HepG2 (cell line): ENCODE results near the gene MYO1G. TPM values are rescaled to one million over a fixed set of nuclear protein-coding genes. Genes with fewer than 3 reads are reported as not detected.

Source experiments
- ATAC-seq: fragments of 200-7000 bp; cut with Tn5 transposase; 3 replicates; pipeline ENCODE4 v1.9.1; 2020; ENCODE audit warnings: mild to moderate bottlenecking, moderate library complexity
- BruUV-seq: library from RNA; stranded (reverse); fragments of 400-500 nt; replicated peaks from 2 replicates; lab custom pipeline; 2021; lab: Mats Ljungman, UMichigan
- CTCF ChIA-PET: fragments of 300-600 bp; formaldehyde crosslinking; extraction: SDS; loops from one replicate; lab custom pipeline; 2021; ENCODE audit warnings: low total read pairs, inconsistent platforms, low intra/inter-chr PET ratio; lab: Yijun Ruan, JAX
- POLR2A ChIA-PET: fragments of 350-600 bp; sonication (Branson Sonifier 250); formaldehyde crosslinking; loops from one replicate; lab custom pipeline; 2020; ENCODE audit warnings: antibody characterized with exemption, inconsistent platforms; lab: Yijun Ruan, JAX
- DNase-seq: peaks from one replicate; pipeline ENCODE4 v3.0.0-alpha.2; 2015; ENCODE audit warnings: low spot score
- FAIRE-seq: peaks from 3 replicates; lab custom pipeline; 2011; peaks lifted over from hg19 to GRCh38; lab: Jason Lieb, UNC
- H2AFZ ChIP-seq: one replicate; pipeline ENCODE4 v1.6.1; 2011; ENCODE audit warnings: low read length, inconsistent platforms
- H3K27ac ChIP-seq: fragments of 300-600 bp; 3 replicates; pipeline ENCODE4 v1.8.0; 2011; ENCODE audit warnings: mixed run types, mild to moderate bottlenecking, mixed read lengths, low read length, inconsistent platforms; ENCODE audit not compliant: insufficient read depth; ENCODE audit errors: extremely low read length
- H3K27me3 ChIP-seq, 2 experiments: fragments of 200-600 bp in 1 of 2; 2 replicates in 1 of 2; 3 replicates in 1 of 2; pipeline versions ENCODE4 v1.6.0 to v1.8.0; 2011; ENCODE audit warnings: low read length in 2 of 2, mild to moderate bottlenecking in 2 of 2, moderate library complexity in 2 of 2, inconsistent platforms in 1 of 2; ENCODE audit not compliant: insufficient read depth in 2 of 2, control insufficient read depth in 1 of 2
- H3K36me3 ChIP-seq, 2 experiments: fragments of 200-600 bp in 1 of 2; replicated peaks in 1 of 2; 2 replicates in 1 of 2; 3 replicates in 1 of 2; pipeline versions ENCODE4 v1.5.1 to v1.8.0; 2011; ENCODE audit warnings: low read length in 2 of 2, inconsistent platforms in 1 of 2; ENCODE audit not compliant: insufficient read depth in 2 of 2, control insufficient read depth in 1 of 2
- H3K4me1 ChIP-seq: 2 replicates; pipeline ENCODE4 v1.5.1; 2012; ENCODE audit warnings: low read length, inconsistent platforms; ENCODE audit not compliant: insufficient read depth
- H3K4me2 ChIP-seq: 2 replicates; pipeline ENCODE4 v1.6.0; 2011; ENCODE audit warnings: low read depth, low read length, inconsistent platforms
- H3K4me3 ChIP-seq, 3 experiments: fragments of 200-600 bp in 1 of 3; sonication (generic), shearing (Covaris generic) in 1 of 3; replicated peaks in 1 of 3; 2 replicates each; pipeline ENCODE4 v1.5.1; 2011 to 2016; ENCODE audit warnings: low read length in 3 of 3, inconsistent platforms in 2 of 3, low read depth in 2 of 3, mild to moderate bottlenecking in 2 of 3, control low read depth in 1 of 3, mixed read lengths in 1 of 3; ENCODE audit not compliant: insufficient read depth in 1 of 3
- H3K79me2 ChIP-seq: one replicate; pipeline ENCODE4 v1.6.1; 2011; ENCODE audit warnings: low read length, inconsistent platforms; ENCODE audit not compliant: insufficient read depth
- H3K9ac ChIP-seq: 2 replicates; pipeline ENCODE4 v1.6.0; 2011; ENCODE audit warnings: mild to moderate bottlenecking, low read depth, low read length, inconsistent platforms; ENCODE audit not compliant: insufficient read depth
- H3K9me3 ChIP-seq: 2 replicates; pipeline ENCODE4 v1.5.1; 2012; ENCODE audit warnings: mild to moderate bottlenecking, low read length
- H4K20me1 ChIP-seq: 2 replicates; pipeline ENCODE4 v1.6.0; 2011; ENCODE audit warnings: inconsistent platforms, mild to moderate bottlenecking, low read length, moderate library complexity; ENCODE audit not compliant: insufficient read depth
- BCL6 ChIP-seq: IDR thresholded peaks from 2 replicates; pipeline ENCODE4 v1.6.1; 2016; ENCODE audit warnings: missing genetic modification reagents, missing compliant biosample characterization
- FOXK1 ChIP-seq: sonication (generic); formaldehyde crosslinking; IDR thresholded peaks from 2 replicates; pipeline ENCODE4 v1.4.0; 2020; ENCODE audit warnings: low read depth, missing genetic modification reagents, borderline replicate concordance
- HMG20A ChIP-seq: IDR thresholded peaks from 2 replicates; pipeline ENCODE4 v1.6.1; 2016; ENCODE audit warnings: borderline replicate concordance
- KDM4B ChIP-seq: sonication (generic); formaldehyde crosslinking; IDR thresholded peaks from 2 replicates; pipeline ENCODE4 v1.4.0; 2020; ENCODE audit warnings: missing genetic modification reagents
- NFKB2 ChIP-seq: sonication (generic); formaldehyde crosslinking; IDR thresholded peaks from 2 replicates; pipeline ENCODE4 v1.4.0; 2020; ENCODE audit warnings: missing genetic modification reagents, borderline replicate concordance
- NKX3-1 ChIP-seq: sonication (generic); formaldehyde crosslinking; IDR thresholded peaks from 2 replicates; pipeline ENCODE4 v1.5.0; 2020; ENCODE audit warnings: missing genetic modification reagents
- NR2F1 ChIP-seq, 2 experiments: fragments of 450-650 bp in 1 of 2; formaldehyde crosslinking in 1 of 2; IDR thresholded peaks; 2 replicates each; pipeline versions ENCODE4 v1.5.0 to v1.6.1; 2016 to 2020; ENCODE audit warnings: mild to moderate bottlenecking in 1 of 2, missing compliant biosample characterization in 1 of 2, missing genetic modification reagents in 1 of 2, moderate library complexity in 1 of 2
- THAP8 ChIP-seq: sonication (generic); formaldehyde crosslinking; IDR thresholded peaks from 2 replicates; pipeline ENCODE4 v1.5.1; 2020; ENCODE audit warnings: missing genetic modification reagents, mild to moderate bottlenecking, borderline replicate concordance
- ZKSCAN1 ChIP-seq: fragments of 150-350 bp; IDR thresholded peaks from 2 replicates; pipeline ENCODE4 v1.6.1; 2014; ENCODE audit warnings: low read length
- ZNF343 ChIP-seq: sonication (generic); formaldehyde crosslinking; IDR thresholded peaks from 2 replicates; pipeline ENCODE4 v1.4.0; 2020; ENCODE audit warnings: mild to moderate bottlenecking, missing genetic modification reagents
- ZNF567 ChIP-seq: sonication (generic); formaldehyde crosslinking; IDR thresholded peaks from 2 replicates; pipeline ENCODE4 v1.8.1; 2023; ENCODE audit warnings: mild to moderate bottlenecking, missing genetic modification reagents, borderline replicate concordance
- ZNF597 ChIP-seq: sonication (generic); formaldehyde crosslinking; IDR thresholded peaks from 2 replicates; pipeline ENCODE4 v1.5.0; 2020; ENCODE audit warnings: missing genetic modification reagents
- ZNF746 ChIP-seq: sonication (generic); formaldehyde crosslinking; IDR thresholded peaks from 2 replicates; pipeline ENCODE4 v1.8.0; 2022; ENCODE audit warnings: mild to moderate bottlenecking, missing genetic modification reagents
- WGBS: methylation state at CpG from one replicate; pipeline ENCODE4 v1.1.6; 2017; ENCODE audit warnings: low lambda C conversion rate; 5-methylcytosine and 5-hydroxymethylcytosine counted together
- in situ Hi-C: cut with HindIII; loops from 2 replicates; pipeline ENCODE4 v1.10.0; 2017; ENCODE audit warnings: low pct_unique_long_range_greater_than_20kb; ENCODE audit not compliant: extremely low pct_ligation_motif_present
- intact Hi-C: fragments of 100-400 bp; cut with micrococcal nuclease; formaldehyde crosslinking; loops from one replicate; pipeline ENCODE4 v1.10.0; 2022; ENCODE audit not compliant: unreplicated experiment
- polyA plus RNA-seq, 8 experiments: library from polyadenylated mRNA; depleted of rRNA in 3 of 8; stranded (reverse) in 7 of 8; unstranded in 1 of 8; fragments of >200 nt; fragmentation: Illumina TruSeq in 4 of 8; extraction: Trizol in 4 of 8; gene quantifications; 2 replicates each; pipeline versions ENCODE4 v1.2.1 to v1.2.3, GENCODE V29; 2011 to 2016; ENCODE audit warnings: low read depth in 4 of 8, missing spikeins in 1 of 8, mixed read lengths in 1 of 8; ENCODE audit not compliant: insufficient read depth in 1 of 8
- total RNA-seq, 5 experiments: library from RNA; depleted of rRNA; stranded (reverse); fragments of >200 nt; fragmentation: Illumina TruSeq; extraction: Trizol; gene quantifications; 2 replicates each; pipeline ENCODE4 v1.2.3, GENCODE V29; 2016; ENCODE audit warnings: low read depth in 1 of 5

MYO1G gene
- total and polyA plus RNA-seq, 2 of the 13 experiments (the other 11 are each of a cell fraction or from before 2014, with no cell fraction given): 0.29 to 1.1 TPM

DNA sequence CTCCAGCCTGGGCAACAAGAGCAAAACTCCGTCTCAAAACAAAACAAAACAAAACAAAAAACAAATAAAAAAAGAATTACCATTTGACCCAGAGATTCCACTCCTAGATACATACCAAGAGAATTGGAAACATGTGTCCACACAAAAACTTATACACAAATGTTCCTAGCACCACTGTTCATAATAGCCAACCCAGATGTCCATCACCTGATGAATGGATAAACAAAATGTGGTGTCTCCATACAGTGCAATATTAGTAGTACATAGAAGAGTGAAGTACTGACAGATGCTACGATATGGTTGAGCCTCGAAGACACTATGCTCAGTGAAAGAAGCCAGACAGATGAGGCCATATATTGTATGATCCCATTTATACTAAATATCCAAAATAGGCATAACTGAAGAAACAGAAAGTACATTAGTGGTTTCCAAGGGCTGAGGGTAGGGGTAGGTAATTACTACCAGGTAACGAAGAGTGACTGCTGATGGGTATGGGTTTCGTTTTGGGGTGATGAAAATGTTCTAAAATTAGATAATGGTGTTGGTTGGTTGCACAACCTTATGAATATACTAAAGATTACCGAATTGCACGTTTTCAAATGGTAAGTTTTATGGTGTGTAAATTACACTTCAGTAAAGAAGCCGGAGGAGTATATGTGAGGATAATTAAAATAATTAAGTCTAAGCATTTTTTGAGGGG lies 20.0 kb downstream of the MYO1G start:
- FAIRE-seq (no peak), DNase-seq (no peak), ATAC-seq (no peak)
- ChIA-PET CTCF (no interaction called here), POLR2A (no interaction called here)
- no peak for TF ChIP-seq ZNF746 (CRISPR knock-in tag)
- TF ChIP-seq ZKSCAN1: no peak
- no peak for TF ChIP-seq BCL6 (CRISPR knock-in tag)
- TF ChIP-seq NR2F1 (CRISPR knock-in tag; IDR thresholded peaks at IDR 0.05): no peak
- TF ChIP-seq ZNF567: no peak
- TF ChIP-seq NKX3-1 (CRISPR knock-in tag): no peak
- no peak for TF ChIP-seq HMG20A (CRISPR knock-in tag)
- TF ChIP-seq ZNF597 (CRISPR knock-in tag): no peak
- no peak for TF ChIP-seq FOXK1 (CRISPR knock-in tag)
- TF ChIP-seq ZNF343 (CRISPR knock-in tag): no peak
- TF ChIP-seq KDM4B (CRISPR knock-in tag): no peak
- TF ChIP-seq THAP8 (CRISPR knock-in tag): no peak
- no peak for TF ChIP-seq NFKB2 (CRISPR knock-in tag)
- intact Hi-C loops (no loop called here), in situ Hi-C loops (loop anchor here (25.0 kb wide), 1 partner anchor 304 kb away; no protein-coding TSS in a partner anchor)
- no peak overlapping the region for H3K27ac ChIP-seq
- no peaks in the 10 kb centered on the region for H4K20me1 ChIP-seq
- H2AFZ ChIP-seq: no peak overlapping the region
- no peak overlapping the region for H3K4me3 ChIP-seq
- H3K4me1 ChIP-seq: no peaks in the 10 kb centered on the region
- H3K9ac ChIP-seq: no peak overlapping the region
- no peaks in the 10 kb centered on the region for H3K36me3 ChIP-seq
- peaks cover 1 to 11% of the 10 kb centered on the region in 2 experiments; a peak in 2 of 5 replicates for H3K27me3 ChIP-seq
- no TSS peak for BruUV-seq
- no peak overlapping the region for H3K4me2 ChIP-seq
- 27% methylated on average over 8 of the region's 8 CpGs for WGBS
- H3K9me3 ChIP-seq: no peaks in the 10 kb centered on the region
- no peaks in the 10 kb centered on the region for H3K79me2 ChIP-seq
